K562 (cell line): ENCODE results near the gene SLC16A12. TPM values are rescaled to one million over a fixed set of nuclear protein-coding genes. Genes with fewer than 3 reads are reported as not detected.

Experiments
- ATAC-seq: fragments of 200-7000 bp; cut with Tn5 transposase; 3 replicates; pipeline ENCODE4 v1.9.1; 2020; ENCODE audit warnings: moderate library complexity
- BruUV-seq: library from RNA; stranded (reverse); fragments of 400-500 nt; replicated peaks from 2 replicates; lab custom pipeline; 2021; lab: Mats Ljungman, UMichigan
- CTCF ChIA-PET: fragments of 300-600 bp; formaldehyde crosslinking; extraction: SDS; loops from one replicate; lab custom pipeline; 2021; ENCODE audit warnings: low intra/inter-chr PET ratio; lab: Yijun Ruan, JAX
- POLR2A ChIA-PET: fragments of 300-600, 350-650 bp; sonication (Branson Sonifier 250); formaldehyde crosslinking; extraction: SDS; loops from one replicate; lab custom pipeline; 2021; ENCODE audit warnings: antibody characterized with exemption, inconsistent platforms; lab: Yijun Ruan, JAX
- DNase-seq, 4 experiments: peaks; one replicate each; pipeline versions ENCODE4 v3.0.0 to v3.0.0-alpha.2; 2011 to 2018; ENCODE audit warnings: low spot score in 3 of 4, mixed read lengths in 3 of 4; ENCODE audit errors: extremely low read depth in 1 of 4
- FAIRE-seq: peaks from 2 replicates; lab custom pipeline; 2011; peaks lifted over from hg19 to GRCh38; lab: Jason Lieb, UNC
- H2AFZ ChIP-seq: 2 replicates; pipeline ENCODE4 v1.6.0; 2011; ENCODE audit warnings: low read depth, low read length, control low read depth, inconsistent platforms
- H3K27ac ChIP-seq: fragments of 200-600 bp; 3 replicates; pipeline ENCODE4 v1.8.0; 2011; ENCODE audit warnings: low read depth, mild to moderate bottlenecking, control low read depth, inconsistent platforms, low read length, moderate library complexity, mixed read lengths; ENCODE audit errors: extremely low read depth
- H3K27me3 ChIP-seq, 2 experiments: fragments of 300-600 bp in 1 of 2; 2 replicates in 1 of 2; 3 replicates in 1 of 2; pipeline versions ENCODE4 v1.6.0 to v1.8.0; 2011; ENCODE audit warnings: inconsistent platforms in 2 of 2, low read length in 2 of 2, mild to moderate bottlenecking in 1 of 2, mixed read lengths in 1 of 2, moderate library complexity in 1 of 2; ENCODE audit not compliant: control insufficient read depth in 2 of 2, insufficient read depth in 2 of 2
- H3K36me3 ChIP-seq: fragments of 300-600 bp; 3 replicates; pipeline ENCODE4 v1.8.0; 2011; ENCODE audit warnings: mild to moderate bottlenecking, low read length, inconsistent platforms; ENCODE audit not compliant: control insufficient read depth, insufficient read depth
- H3K4me1 ChIP-seq, 2 experiments: fragments of 200-600 bp in 1 of 2; replicated peaks in 1 of 2; 2 replicates in 1 of 2; 3 replicates in 1 of 2; pipeline versions ENCODE4 v1.5.1 to v1.8.0; 2011; ENCODE audit warnings: inconsistent platforms in 2 of 2, low read length in 2 of 2, mild to moderate bottlenecking in 1 of 2, mixed read lengths in 1 of 2, moderate library complexity in 1 of 2; ENCODE audit not compliant: control insufficient read depth in 2 of 2, insufficient read depth in 2 of 2
- H3K4me2 ChIP-seq: 2 replicates; pipeline ENCODE4 v1.6.1; 2011; ENCODE audit warnings: low read length, control low read depth, inconsistent platforms, mixed read lengths; ENCODE audit not compliant: insufficient read depth
- H3K4me3 ChIP-seq: fragments of 200-600 bp; sonication (generic), shearing (Covaris generic); 2 replicates; pipeline ENCODE4 v1.5.1; 2016; ENCODE audit warnings: control low read depth, inconsistent platforms
- H3K79me2 ChIP-seq: fragments of 200-600 bp; 3 replicates; pipeline ENCODE4 v1.8.0; 2011; ENCODE audit warnings: low read length, inconsistent platforms; ENCODE audit not compliant: control insufficient read depth, insufficient read depth
- H3K9ac ChIP-seq, 2 experiments: 2 replicates each; pipeline versions ENCODE4 v1.6.0 to v1.6.1; 2011; ENCODE audit warnings: low read depth in 2 of 2, low read length in 2 of 2, control low read depth in 1 of 2, inconsistent platforms in 1 of 2, mild to moderate bottlenecking in 1 of 2, mixed read lengths in 1 of 2; ENCODE audit not compliant: insufficient read depth in 1 of 2
- H3K9me1 ChIP-seq: one replicate; pipeline ENCODE4 v1.6.0; 2011; ENCODE audit warnings: inconsistent platforms, mild to moderate bottlenecking, low read length, moderate library complexity; ENCODE audit not compliant: control insufficient read depth, insufficient read depth
- H3K9me3 ChIP-seq: replicated peaks from 2 replicates; pipeline ENCODE4 v1.5.1; 2011; ENCODE audit warnings: low read depth, low read length, inconsistent platforms; ENCODE audit not compliant: control insufficient read depth, insufficient read depth
- H4K20me1 ChIP-seq: replicated peaks from 2 replicates; pipeline ENCODE4 v1.6.1; 2011; ENCODE audit warnings: low read length, inconsistent platforms, mixed read lengths; ENCODE audit not compliant: control insufficient read depth, insufficient read depth
- ARID2 ChIP-seq: fragments of 450-650 bp; IDR thresholded peaks from 2 replicates; pipeline ENCODE4 v1.6.1; 2017; ENCODE audit warnings: antibody characterized with exemption, mild to moderate bottlenecking
- CHCHD3 ChIP-seq: fragments of 250-450 bp; sonication (Bioruptor Pico); IDR thresholded peaks from 2 replicates; pipeline ENCODE4 v2.1.2; 2022; ENCODE audit warnings: mild to moderate bottlenecking
- DEAF1 ChIP-seq: fragments of 450-650 bp; formaldehyde crosslinking; IDR thresholded peaks from 2 replicates; pipeline ENCODE4 v1.4.0; 2020; ENCODE audit warnings: mild to moderate bottlenecking, moderate library complexity
- NKRF ChIP-seq: fragments of 450-650 bp; IDR thresholded peaks from 2 replicates; pipeline ENCODE4 v1.6.1; 2016; ENCODE audit warnings: borderline replicate concordance
- RAD51 ChIP-seq: fragments of 450-650 bp; IDR thresholded peaks from 2 replicates; pipeline ENCODE4 v1.7.1; 2016; ENCODE audit warnings: low read depth, mild to moderate bottlenecking, borderline replicate concordance
- SIX5 ChIP-seq, 2 experiments: IDR thresholded peaks; 2 replicates each; pipeline ENCODE4 v1.6.1; 2011; ENCODE audit warnings: low read length in 2 of 2, borderline replicate concordance in 1 of 2, low read depth in 1 of 2, mild to moderate bottlenecking in 1 of 2, moderate library complexity in 1 of 2; ENCODE audit not compliant: insufficient read depth in 1 of 2
- WGBS: fragments of 100-300 bp; shearing (Covaris generic); methylation state at CpG from one replicate; pipeline ENCODE4 v1.1.6; 2016; ENCODE audit warnings: low coverage, mixed read lengths; ENCODE audit not compliant: insufficient coverage; ENCODE audit errors: missing lambda C conversion rate; 5-methylcytosine and 5-hydroxymethylcytosine counted together
- in situ Hi-C: fragments of 300-500 bp; cut with MboI; formaldehyde crosslinking; loops from 4 replicates; pipeline ENCODE4 v1.15.0; 2018; ENCODE audit warnings: inconsistent platforms, mixed read lengths
- intact Hi-C: fragments of 100-400 bp; cut with micrococcal nuclease; formaldehyde crosslinking; loops from 2 replicates; pipeline ENCODE4 v1.14.2; 2022
- polyA plus RNA-seq, 8 experiments: library from polyadenylated mRNA; depleted of rRNA in 4 of 8; stranded (reverse) in 5 of 8; unstranded in 3 of 8; fragments of >200 nt; fragmentation: Nextera tagmentation in 2 of 8; fragmentation: Illumina TruSeq in 1 of 8; extraction: Ambion mirVana in 2 of 8; extraction: Trizol in 1 of 8; gene quantifications; 2 replicates each; pipeline versions ENCODE4 v1.2.1 to v1.2.3, GENCODE V29; 2011 to 2014; ENCODE audit warnings: inconsistent platforms in 1 of 8, missing spikeins in 1 of 8
- total RNA-seq, 7 experiments: library from RNA; depleted of rRNA in 6 of 7; stranded (reverse); fragments of >200 nt in 6 of 7; fragmentation: Illumina TruSeq in 2 of 7; extraction: Trizol in 2 of 7; gene quantifications; 2 replicates each; pipeline versions ENCODE4 v1.2.1 to v1.2.3, GENCODE V29; 2011 to 2021; ENCODE audit warnings: low replicate concordance in 1 of 7
- TF ChIP-seq, protein P1 (sequence below): sonication (generic); formaldehyde crosslinking; IDR thresholded peaks from 2 replicates; pipeline ENCODE4 v1.8.0; 2023; ENCODE audit warnings: mild to moderate bottlenecking, missing genetic modification reagents

SLC16A12 gene
- total and polyA plus RNA-seq, 9 of the 15 experiments (the other 6 are each of a cell fraction or from before 2014, with no cell fraction given), result not detected

- no peak for TF ChIP-seq NKRF
- TF ChIP-seq SIX5 (IDR thresholded peaks at IDR 0.05; ENCODE audit: borderline replicate concordance in 1 of 2, insufficient read depth in 1 of 2, low read depth in 1 of 2, low read length in 2 of 2), result no peak
- TF ChIP-seq, protein P1, sequence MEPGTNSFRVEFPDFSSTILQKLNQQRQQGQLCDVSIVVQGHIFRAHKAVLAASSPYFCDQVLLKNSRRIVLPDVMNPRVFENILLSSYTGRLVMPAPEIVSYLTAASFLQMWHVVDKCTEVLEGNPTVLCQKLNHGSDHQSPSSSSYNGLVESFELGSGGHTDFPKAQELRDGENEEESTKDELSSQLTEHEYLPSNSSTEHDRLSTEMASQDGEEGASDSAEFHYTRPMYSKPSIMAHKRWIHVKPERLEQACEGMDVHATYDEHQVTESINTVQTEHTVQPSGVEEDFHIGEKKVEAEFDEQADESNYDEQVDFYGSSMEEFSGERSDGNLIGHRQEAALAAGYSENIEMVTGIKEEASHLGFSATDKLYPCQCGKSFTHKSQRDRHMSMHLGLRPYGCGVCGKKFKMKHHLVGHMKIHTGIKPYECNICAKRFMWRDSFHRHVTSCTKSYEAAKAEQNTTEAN (CRISPR knock-in tag), result no peak
Measured at GRCh38 chr10:89565180-89565579, 29.8 kb upstream of the SLC16A12 start (continued).

GRCh38 chr10:89563861-89564478 lies 28.6 kb upstream of the SLC16A12 start:
- in situ Hi-C loops, result no loop called here
- peak; percentile 19 for FAIRE-seq
- POLR2A ChIA-PET, result no interaction called here
- TF ChIP-seq RAD51, result no peak
- no peak for TF ChIP-seq ARID2
- TF ChIP-seq CHCHD3 (CRISPR knock-in tag), result no peak
- peak; percentile 60; the same call in 1 of the 2 replicates for TF ChIP-seq DEAF1 (CRISPR knock-in tag)

More at GRCh38 chr10:89563861-89564478, 28.6 kb upstream of the SLC16A12 start:
- Histone ChIP-seq H3K4me2 (no peak overlapping the region), H4K20me1 (no peaks in the 10 kb centered on the region), H2AFZ (no peak overlapping the region), H3K79me2 (no peaks in the 10 kb centered on the region), H3K9me3 (no peaks in the 10 kb centered on the region), H3K27ac (no peak overlapping the region), H3K36me3 (no peaks in the 10 kb centered on the region), H3K4me1 (no peaks in the 10 kb centered on the region), H3K9me1 (no peaks in the 10 kb centered on the region), H3K9ac (no peak overlapping the region), H3K4me3 (no peak overlapping the region), H3K27me3 (peaks cover 0 to 4% of the 10 kb centered on the region in 2 experiments; a peak in 1 of 5 replicates)
- ATAC-seq, result peak; percentile 78
- peak; percentile 20 to 34 (median 22) for DNase-seq
- BruUV-seq, result no TSS peak
- 0% methylated on average over 2 of the region's 2 CpGs for WGBS
- CTCF ChIA-PET, result interaction anchor here (0.8 to 1.3 kb wide), 3 partner anchors 60 to 348 kb away, joined by 3 to 5 read pairs (median 5); no protein-coding TSS in a partner anchor
- intact Hi-C loops, result loop anchor here (2.0 to 10.0 kb wide), 3 partner anchors 137 to 347 kb away; no protein-coding TSS in a partner anchor
